Stimulated activated naive CD4-positive, alpha-beta T cell treated with Interleukin-2 at 50 U/mL for 16 hours (primary cell): ENCODE results near the gene KRT26.
"Not testable (repeated sequence)": the region's sequence is repeated elsewhere in the genome, so short reads cannot be mapped to it uniquely, and the experiment has no call there.

Experiments
- DNase-seq: peaks from one replicate; lab custom pipeline; 2025; lab: John Stamatoyannopoulos, UW

The KRT26 gene, protein sequence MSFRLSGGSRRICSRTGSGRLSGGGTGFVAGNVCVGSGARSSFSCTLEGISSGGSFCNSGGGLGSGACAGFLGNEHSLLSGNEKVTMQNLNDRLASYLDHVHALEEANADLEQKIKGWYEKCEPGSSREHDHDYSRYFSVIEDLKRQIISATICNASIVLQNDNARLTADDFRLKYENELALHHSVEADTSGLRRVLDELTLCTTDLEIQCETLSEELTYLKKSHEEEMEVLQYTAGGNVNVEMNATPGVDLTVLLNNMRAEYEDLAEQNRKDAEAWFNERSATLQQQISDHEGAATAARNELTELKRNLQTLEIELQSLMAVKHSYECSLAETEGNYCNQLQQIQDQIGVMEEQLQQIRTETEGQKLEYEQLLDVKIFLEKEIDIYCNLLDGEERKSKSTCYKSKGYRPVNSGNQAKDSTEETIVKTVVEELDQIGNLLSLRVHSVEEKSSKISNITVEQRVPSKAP

DNA sequence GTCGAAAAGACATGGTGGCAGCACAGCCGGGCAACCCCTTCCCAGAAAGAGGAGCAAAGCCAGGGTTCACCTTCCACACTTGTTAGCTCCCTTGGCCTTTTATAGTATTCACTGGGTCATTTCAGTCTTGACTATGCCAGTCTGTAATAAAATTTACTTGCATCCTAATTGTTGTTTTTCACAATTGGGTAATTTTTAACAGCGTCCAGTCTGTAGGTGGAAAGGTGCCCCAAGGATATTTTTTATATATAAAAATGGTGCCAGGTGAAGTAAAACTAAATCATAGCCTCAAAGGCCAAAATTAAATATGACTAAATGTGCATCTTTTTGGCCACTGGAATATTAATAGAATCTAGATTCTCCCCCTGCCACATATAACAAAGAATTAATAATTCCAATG lies at the start of gene KRT26:
KRT26 (minus strand) TSS at position 101 of the 400 bp plus-strand sequence; CDS start at position 13, 88 bp downstream.
- DNase-seq, result no peak

DNA sequence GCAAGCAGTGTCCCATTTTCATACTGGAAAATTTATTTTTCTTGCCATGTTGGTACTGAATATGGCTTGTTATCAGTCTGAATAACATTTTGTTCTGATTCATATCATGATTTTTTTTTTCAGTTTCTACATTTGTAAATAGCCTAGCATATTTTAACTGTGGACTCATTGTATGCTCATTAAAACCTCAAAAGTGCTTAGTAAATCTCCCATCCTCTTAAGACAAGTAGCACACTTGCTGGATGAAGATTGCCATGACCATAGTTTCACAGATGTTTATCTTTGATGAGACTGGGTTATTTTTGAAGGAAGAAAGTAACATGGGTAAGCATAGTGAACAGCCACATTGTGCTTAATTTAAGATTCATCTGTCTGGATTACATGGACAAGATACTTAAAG lies 49.5 kb upstream of the KRT26 start:
- no peak for DNase-seq

DNA sequence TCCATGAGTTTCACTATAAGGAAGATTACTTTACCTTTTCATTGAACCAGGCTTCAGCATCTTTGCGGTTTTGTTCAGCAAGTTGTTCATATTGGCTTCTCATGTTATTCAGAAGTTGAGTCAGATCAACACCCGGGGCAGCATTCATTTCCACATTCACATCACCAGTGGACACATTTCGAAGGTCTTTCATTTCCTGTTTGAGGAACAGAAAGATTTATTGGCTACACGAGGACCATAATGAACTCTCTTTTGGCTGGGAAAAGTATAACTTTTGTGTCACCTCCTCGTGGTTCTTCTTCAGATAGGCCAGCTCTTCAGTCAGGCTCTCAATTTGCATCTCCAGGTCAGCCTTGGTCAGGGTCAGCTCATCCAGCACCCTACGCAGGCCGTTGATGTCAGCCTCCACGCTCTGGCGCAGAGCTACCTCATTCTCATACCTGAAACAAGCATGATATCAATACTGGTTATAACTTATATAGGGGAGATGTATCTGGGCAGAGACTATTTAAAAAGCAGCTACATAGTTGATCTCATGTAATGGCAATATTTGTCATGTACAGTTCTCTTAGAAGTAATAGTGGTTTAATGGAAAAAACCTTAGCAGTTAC lies 48.3 kb upstream of the KRT26 start:
- no peak for DNase-seq

DNA sequence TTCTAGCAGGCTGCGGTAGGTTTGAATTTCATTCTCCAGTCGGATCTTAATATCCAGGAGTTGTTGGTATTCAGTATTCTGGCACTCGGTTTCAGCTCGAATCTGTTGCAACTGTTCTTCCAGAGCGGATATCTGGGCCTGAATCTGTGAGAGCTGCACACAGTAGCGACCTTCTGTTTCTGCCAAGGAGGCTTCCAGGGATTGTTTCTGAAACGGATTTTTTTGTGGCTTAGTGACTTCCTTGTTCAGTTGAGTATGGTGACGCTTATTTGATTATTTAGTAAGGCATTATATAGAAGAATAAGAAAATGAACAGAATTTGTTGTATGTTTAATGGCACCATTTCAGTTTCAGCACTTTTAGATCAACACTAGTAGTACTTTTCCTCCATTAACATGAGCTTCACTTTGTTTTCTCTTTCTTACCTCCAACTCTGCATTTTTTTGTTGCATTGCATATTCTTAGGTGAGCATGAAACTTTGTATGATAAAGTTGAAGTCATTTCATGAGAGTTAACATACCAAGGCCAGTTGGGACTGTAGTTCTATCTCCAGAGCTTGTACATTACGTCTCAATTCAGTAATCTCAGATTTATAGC lies 47.6 kb upstream of the KRT26 start:
- no peak for DNase-seq

DNA sequence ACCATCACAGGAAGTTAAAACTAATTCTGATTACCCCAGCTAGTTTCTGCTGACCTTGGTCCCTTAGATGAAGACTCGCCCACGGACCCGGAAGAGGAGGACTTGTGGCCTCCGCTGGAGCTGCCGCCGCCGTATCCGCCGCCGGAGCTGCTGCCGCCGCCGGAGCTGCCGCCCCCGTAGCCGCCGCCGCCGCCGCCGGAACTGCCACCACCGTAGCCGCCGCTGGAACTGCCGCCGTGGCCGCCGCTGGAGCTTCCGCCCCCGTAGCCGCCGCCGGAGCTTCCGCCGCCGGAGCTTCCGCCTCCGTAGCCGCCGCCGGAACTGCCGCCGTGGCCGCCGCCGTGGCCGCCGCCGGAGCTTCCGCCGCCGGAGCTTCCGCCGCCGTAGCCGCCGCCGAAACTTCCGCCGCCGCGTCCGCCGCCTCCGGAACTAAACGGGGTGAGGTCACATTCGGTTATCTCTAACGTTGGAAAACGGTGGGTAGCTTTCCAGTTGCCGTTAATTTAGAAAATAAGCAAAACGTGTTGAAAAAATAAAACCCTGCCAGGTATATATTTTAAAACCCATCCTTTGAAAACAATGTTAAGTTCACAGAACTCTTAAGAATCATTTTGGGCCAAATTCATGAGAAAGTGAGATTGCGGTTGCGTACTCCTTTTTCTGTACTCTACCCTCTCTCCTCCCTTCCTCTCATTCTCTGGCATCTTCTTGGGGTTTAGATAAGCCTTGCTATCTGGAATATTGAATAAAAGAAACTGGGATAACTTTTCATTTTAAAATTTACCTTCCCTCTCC lies 46.9 kb upstream of the KRT26 start:
- peak; percentile 89 for DNase-seq

DNA sequence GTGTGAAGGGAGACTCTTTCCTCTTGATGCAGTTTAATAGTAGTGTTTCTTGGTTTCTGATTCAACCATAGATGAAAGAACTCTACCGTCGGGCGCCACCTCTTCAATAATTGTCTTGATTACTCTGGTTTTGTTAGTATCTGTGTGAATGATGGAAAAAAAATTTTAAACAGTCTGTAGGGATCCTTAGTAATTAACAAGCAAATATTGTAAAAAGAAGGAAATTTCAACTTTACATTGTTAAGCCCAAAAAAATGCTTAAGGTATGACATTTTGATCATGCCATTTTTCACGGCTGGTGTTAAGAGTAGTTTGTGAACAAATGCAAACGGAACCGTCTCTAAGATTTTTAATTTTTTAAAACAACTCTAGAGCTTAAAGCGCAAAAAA lies 46.3 kb upstream of the KRT26 start:
- no peak for DNase-seq

DNA sequence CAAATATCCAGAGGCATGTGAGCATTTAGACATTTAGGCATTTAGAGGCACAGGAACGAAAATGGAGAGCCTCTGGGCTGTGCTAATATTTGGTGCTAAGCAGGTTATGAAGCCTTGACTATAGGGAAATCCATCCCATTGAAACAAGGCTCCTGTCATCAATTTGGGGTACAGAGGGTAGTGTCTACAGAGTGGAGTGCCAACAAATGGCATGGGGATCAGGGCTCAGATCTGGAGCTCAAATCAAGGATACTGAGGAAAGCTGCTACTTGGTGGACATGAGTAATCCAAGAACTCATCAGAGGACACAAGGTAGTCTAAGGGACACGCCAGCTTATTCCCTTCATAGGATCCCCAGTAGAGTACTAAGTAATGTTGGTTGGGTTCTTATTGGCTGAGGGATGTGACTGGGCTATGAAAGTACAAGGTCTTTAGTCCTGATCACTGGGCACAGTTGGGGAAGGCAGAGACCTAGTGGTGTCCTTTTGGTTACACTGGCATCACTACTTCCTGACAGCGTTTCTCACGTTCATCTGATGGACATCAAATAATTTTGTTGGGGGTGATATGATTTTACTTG lies 45.2 kb upstream of the KRT26 start:
- DNase-seq, result no peak

DNA sequence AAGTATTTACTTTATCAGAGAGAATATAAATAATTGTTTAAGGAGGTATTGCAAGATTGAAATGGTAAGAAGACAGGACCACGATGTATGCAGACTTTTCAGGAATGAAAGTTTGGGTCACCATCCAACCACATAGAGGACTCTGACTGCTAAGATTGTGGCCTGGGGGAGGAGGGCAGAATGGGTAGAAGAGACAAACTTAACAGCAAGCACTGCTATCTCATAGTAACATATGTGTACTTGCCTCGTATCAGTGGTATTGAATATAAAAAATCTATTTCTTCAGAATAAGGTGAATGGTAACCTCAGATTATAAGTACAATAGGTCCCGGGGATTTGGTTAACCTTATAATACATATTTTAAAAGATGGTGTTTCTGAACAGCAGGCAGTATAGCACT lies 44.6 kb upstream of the KRT26 start:
- no peak for DNase-seq

DNA sequence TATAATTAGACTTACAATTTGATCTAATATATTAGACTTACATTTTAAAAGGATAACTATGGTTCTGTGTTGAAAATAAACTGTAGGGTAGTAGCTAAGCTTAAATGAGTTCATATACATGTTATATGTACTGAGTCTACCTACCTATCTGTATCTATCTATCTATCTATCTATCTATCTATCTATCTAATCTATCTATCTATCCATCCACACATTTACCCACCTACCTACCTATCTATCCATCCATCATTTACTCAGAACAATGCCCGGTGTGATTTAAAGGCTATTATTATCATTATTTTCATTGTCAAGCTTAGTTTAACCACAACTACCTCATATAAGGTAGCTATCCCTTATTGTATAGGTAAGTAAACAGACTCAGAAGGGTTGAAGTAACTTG lies 43.4 kb upstream of the KRT26 start:
- no peak for DNase-seq

DNA sequence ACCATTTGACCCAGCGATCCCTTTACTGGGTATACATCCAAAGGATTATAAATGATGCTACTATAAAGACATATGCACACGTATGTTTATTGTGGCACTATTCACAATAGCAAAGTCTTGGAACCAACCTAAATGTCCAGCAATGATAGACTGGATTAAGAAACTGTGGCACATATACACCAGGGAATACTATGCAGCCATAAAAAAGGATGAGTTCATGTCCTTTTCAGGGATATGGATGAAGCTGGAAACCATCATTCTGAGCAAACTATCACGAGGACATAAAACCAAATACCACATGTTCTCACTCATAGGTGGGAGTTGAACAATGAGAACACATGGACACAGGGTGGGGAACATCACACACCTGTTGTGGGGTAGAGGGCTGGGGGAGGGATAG lies 42.7 kb upstream of the KRT26 start:
- DNase-seq, result not testable (repeated sequence)

DNA sequence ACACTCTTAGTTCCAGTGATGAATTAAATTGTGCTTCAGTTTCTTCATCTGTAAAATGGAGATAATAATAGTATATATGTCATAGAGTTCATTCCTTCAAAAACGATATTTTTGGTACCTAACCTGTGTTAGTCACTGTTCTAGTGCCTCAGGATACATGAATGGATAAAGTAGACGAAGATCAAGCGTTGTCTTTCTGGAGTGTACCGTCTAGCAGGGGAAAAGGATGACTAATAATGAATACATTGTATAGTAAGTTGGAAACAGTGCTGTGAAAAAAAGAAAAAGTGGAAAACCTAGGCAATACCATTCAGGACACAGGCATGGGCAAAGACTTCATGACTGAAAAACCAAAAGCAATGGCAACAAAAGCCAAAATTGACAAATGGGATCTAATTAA lies 41.8 kb upstream of the KRT26 start:
- DNase-seq, result no peak

DNA sequence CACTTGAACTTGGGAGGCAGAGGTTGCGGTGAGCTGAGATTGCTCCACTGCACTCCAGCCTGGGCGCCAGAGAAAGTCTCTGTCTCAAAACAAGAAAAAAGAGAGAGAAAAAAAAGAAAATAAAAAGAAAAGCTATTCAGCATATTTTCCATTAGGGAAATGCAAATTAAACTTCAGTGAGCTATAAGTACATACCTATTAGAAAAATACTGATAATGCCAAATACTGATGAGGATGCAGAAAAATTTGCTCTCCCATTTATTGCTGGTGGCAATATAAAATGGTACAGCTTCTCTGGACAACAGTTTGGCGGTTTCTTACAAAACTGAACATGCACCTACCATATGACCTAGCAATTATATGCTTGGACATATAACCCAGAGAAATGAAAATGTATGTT lies 40.6 kb upstream of the KRT26 start:
- no peak for DNase-seq

DNA sequence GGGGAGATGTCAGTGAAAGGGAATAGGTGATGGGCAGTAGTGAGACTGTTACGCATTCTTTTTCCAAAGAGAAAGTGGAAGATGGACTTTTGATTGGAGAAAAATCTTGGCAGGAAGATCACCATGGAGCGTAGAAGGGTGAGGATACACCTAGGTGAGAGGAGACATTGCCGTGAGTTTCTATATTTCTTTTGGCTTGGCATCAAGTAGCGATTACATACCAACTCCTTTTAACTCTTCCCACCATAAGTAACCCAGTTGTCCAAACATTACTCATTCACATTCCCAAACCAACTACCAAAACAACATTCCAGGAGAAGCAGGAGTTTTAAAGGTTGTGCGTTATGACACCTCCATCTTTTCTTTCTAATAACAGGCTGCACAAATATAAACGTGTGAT lies 38.5 kb upstream of the KRT26 start:
- DNase-seq, result no peak

DNA sequence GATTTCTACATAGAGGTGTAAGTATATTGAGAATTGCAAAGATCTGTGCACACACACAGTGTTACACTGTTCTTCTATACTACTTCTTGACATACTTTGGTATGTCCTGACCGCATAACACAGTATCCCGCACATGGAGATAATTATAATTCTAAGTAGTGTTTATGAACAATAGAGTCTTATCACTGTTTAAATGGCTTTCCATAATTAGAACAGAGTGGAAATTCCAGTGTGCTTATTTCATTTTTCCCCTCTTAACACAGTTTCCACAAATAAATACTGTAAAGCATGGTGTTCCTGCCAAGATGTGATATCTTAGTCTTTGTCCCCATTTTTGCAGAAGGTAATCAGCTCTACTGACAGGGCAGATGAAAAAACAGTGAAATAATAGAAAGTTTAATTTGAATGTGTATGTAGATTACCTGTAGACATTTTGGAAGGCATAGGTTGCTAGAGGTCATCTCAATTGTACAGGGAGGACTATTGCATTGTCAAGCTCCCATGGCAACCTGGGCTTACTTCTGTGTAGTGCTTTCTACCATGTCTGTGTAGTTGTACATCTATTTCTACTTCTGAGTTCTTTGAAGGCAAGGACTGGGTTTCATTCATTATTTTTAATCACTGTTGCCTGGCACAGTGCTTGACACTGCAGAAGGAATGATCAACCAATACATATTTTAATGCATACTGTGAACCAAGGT lies 37.9 kb upstream of the KRT26 start:
- no peak for DNase-seq

DNA sequence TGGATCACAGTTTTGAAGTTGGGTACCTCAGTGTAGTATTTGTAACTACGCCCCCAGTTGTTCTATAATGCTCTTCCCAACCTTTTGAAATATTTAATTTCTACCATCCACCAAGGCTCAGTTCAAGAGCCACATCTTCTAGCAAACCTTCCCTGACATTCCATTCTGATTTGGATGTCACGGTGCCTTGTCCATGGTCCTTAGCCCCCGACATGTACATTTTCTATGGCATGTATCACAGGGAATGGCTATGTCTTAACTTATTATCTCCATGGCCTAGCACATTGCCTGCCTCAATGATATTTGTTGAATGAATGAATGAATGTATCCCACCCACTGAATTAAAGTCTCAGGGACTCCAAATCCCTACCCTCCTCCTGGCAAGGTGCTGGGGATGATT lies 34.1 kb upstream of the KRT26 start:
- no peak for DNase-seq

DNA sequence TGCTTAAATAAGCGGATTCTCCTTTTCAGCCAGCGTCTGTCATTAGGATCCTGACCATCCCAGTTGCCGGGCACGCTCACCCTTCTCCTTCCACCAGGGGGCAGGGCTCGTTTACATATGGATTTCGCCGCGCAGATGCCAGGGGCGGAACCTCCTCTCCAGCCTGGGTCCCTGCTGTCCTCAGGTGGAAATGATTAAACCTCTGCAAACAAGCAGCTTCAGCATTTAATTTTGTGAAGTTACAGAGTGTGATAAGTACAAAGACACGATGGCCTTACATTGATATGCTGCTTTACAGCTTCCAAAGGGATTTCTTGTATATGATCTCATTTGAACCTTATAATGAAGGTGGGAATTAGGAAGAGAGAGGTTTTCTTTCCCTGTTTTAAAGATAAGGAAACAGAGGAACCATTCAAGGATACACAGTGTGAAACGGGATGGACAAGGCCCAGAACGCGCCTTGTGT lies 31.6 kb upstream of the KRT26 start:
- peak; percentile 67 for DNase-seq

DNA sequence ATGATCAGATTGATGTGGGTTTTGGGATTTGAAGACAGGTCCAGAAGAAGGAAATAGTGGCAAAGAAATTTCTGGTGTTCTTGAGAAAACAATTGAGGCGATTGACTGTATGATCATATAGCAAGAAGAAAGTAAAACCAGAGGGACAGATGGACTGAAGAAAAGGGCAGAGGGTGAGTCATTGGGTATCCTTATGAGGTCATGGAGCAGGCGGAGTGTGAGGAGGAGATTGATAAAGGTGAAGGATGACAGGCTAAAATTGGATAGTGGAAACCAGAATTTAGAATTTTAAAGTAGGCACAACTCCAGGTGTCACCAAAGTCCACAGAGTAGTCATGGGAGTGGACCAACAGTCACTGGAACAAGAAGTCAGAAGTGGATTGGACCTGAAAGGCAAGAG lies 29.2 kb upstream of the KRT26 start:
- DNase-seq, result no peak

DNA sequence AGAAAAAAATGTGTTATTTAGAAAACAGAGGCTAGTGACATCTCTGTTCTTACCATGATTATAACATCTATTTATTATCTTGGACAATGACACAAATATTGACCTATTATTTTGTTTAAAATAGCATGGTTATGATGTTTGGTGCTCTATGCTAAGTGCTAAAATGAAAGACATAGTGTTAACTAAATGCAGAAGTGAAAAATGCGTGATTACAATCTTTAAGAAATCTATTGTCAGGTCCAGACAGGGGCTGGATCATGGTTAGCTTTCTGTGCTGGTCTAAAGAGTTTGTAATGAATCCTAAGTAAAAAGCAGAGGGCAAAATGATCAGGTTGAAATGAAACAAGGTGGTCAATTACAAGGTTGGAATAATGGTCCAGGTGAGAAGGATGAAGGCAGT lies 28.4 kb upstream of the KRT26 start:
- no peak for DNase-seq

DNA sequence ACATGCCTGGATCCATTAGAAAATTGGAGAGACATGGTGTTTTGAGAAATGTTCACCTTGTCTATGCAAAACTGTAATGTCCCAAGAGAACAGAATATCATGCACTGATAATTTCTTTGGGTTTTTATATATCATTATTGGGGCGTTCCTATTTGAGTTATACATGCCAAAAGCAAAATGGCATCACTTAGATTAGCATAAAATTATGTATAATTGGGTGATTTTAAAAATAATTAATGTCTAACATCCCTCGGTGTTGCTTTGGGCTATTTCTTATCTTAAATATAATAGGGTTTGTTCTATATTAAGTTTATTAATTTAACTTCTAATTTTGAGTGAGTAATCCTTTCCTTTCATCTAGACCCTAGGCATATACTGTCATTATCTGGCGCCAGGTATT lies 27.9 kb upstream of the KRT26 start, which contains the start of gene KRT28:
KRT28 (minus strand) TSS at position 101 of the 400 bp plus-strand sequence; CDS start at position 35, 66 bp downstream.
- no peak for DNase-seq

DNA sequence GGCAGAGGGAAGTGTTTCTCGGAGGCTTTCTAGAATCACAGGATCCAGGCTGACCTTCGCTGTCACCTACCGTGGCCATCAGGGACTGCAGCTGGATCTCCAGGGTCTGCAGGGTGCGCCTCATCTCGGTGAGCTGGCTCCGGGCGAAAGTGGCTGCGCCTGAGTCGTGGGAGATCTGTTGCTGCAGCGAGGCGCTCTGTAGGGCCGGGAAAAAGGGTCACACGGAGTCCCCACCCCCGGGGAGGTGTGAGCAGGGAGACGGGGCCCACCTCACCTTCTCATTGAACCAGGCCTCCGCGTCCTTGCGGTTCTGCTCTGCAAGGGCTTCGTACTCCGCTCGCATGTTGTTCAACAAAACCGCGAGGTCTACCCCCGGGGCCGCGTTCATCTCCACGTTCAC lies 24.8 kb upstream of the KRT26 start:
- DNase-seq, result no peak

DNA sequence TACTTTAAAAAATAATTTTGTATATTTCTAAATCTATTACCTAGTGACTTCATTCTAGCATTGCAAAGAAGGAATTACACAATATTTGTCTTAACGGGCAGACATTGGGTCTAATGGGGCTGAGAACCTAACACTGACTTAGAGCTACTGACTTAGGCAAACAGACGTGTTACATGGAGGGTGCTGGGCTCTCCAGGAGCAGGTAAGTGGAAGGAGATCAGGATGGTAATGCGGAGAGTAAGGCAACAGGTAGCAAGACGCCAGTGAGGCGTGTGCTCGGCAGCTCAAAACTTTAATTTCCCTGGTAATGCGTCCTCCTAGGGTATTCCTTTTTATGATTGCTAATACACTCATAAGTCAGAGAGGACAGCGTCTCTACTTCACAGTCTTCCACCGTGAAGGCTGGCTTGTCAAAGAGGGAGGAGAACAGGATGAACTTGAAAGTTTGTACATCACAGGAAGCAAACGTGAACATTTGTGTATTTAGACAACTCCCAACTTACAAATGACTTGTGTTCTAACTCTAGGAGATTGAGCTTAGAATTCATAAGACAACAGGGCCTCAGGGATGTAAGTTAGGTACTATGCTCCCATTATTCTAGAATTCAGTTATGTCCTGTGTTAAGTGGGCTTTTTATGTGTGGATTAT lies 23.1 kb upstream of the KRT26 start:
- DNase-seq, result no peak
